Uterus (tissue), 4 donors: ENCODE results near the gene EPS8L3. TPM values are rescaled to one million over a fixed set of nuclear protein-coding genes. Genes with fewer than 3 reads are reported as not detected.
A peak's percentile ranks its signal among the peaks of the same experiment; 100 is the strongest.

Source experiments
- DNase-seq, 2 donors: peaks; one replicate each; pipeline ENCODE4 v3.0.0-alpha.2; 2019 to 2020
- H3K27ac ChIP-seq, 2 donors: fragments of 200-600 bp; sonication (generic); 1 replicate in 1 of 2; 2 replicates in 1 of 2; pipeline ENCODE4 v1.5.1; 2016 to 2018
- H3K27me3 ChIP-seq, 2 donors: fragments of 200-600 bp; sonication (generic); one replicate each; pipeline ENCODE4 v1.5.1; 2018 to 2019; ENCODE audit warnings: control low read depth in 1 of 2
- H3K36me3 ChIP-seq, 2 donors: fragments of 200-600 bp; sonication (generic); one replicate each; pipeline ENCODE4 v1.5.1; 2019; ENCODE audit warnings: control low read depth in 1 of 2
- H3K4me1 ChIP-seq, 2 donors: fragments of 200-600 bp; sonication (generic); one replicate each; pipeline ENCODE4 v1.5.1; 2018 to 2019; ENCODE audit warnings: control low read depth in 1 of 2
- H3K4me3 ChIP-seq, 2 donors: fragments of 200-600 bp; sonication (generic); 1 replicate in 1 of 2; 2 replicates in 1 of 2; pipeline ENCODE4 v1.5.1; 2018 to 2019; ENCODE audit warnings: mild to moderate bottlenecking in 1 of 2
- H3K9me3 ChIP-seq, 2 donors: fragments of 200-600 bp; sonication (generic); one replicate each; pipeline ENCODE4 v1.5.1; 2019; ENCODE audit warnings: control low read depth in 1 of 2
- CTCF ChIP-seq, 4 experiments: fragments of 200-600 bp in 2 of 4; fragments of 450-650 bp in 2 of 4; sonication (generic) in 2 of 4; IDR thresholded peaks; one replicate each; pipeline ENCODE4 v1.5.1; 2016 to 2019; ENCODE audit warnings: antibody characterized with exemption in 4 of 4, mild to moderate bottlenecking in 2 of 4, moderate library complexity in 1 of 4
- POLR2A ChIP-seq, 2 donors: fragments of 450-650 bp; IDR thresholded peaks; one replicate each; pipeline ENCODE4 v1.6.1; 2016; ENCODE audit warnings: antibody characterized with exemption in 2 of 2, mild to moderate bottlenecking in 1 of 2, moderate library complexity in 1 of 2
- intact Hi-C: fragments of 100-400 bp; cut with DNase I; formaldehyde crosslinking; loops from one replicate; pipeline ENCODE4 v1.15.1; 2023; ENCODE audit warnings: low total_unique reads
- total RNA-seq, 4 donors: library from RNA; depleted of rRNA in 3 of 4; stranded (reverse); fragments of >200 nt in 3 of 4; gene quantifications; one replicate each; pipeline versions ENCODE4 v1.1.0 to v1.2.4, GENCODE V29; 2014 to 2023
- donor health status: DM: yes; HTN: yes; CAD: no.

Gene EPS8L3
- total RNA-seq, 4 donors from 2014 or later = 0.26 to 0.29 TPM; not detected in 2

- peak in 1 of 2 donors; percentile 20 for DNase-seq
- Histone ChIP-seq H3K36me3 (no peaks in the 10 kb centered on the region), H3K4me1 (peaks cover 0 to 2% of the 10 kb centered on the region in 2 donors), H3K27ac (no peak overlapping the region), H3K27me3 (no peaks in the 10 kb centered on the region), H3K4me3 (no peak overlapping the region), H3K9me3 (no peaks in the 10 kb centered on the region)
- TF ChIP-seq CTCF (IDR thresholded peaks at IDR 0.05) = no peak
- TF ChIP-seq POLR2A (IDR thresholded peaks at IDR 0.05) = no peak
- intact Hi-C loops = loop anchor here (5.0 kb wide), 1 partner anchor 191 kb away; no protein-coding TSS in a partner anchor
Observed at GRCh38 chr1:109786531-109787021, 22.9 kb upstream of the EPS8L3 start.

GRCh38 chr1:109786112-109786480 lies 22.4 kb upstream of the EPS8L3 start:
- TF ChIP-seq CTCF (IDR thresholded peaks at IDR 0.05) (no peak), POLR2A (IDR thresholded peaks at IDR 0.05) (no peak)
- no peaks in the 10 kb centered on the region for H3K9me3 ChIP-seq
- intact Hi-C loops = loop anchor here (5.0 kb wide), 1 partner anchor 191 kb away; no protein-coding TSS in a partner anchor
- no peak overlapping the region for H3K27ac ChIP-seq
- no peaks in the 10 kb centered on the region for H3K36me3 ChIP-seq
- no peak overlapping the region for H3K4me3 ChIP-seq
- peak in 1 of 2 donors; percentile 7 for DNase-seq
- H3K27me3 ChIP-seq = no peaks in the 10 kb centered on the region
- H3K4me1 ChIP-seq = no peaks in the 10 kb centered on the region

GRCh38 chr1:109785446-109786111 lies 21.9 kb upstream of the EPS8L3 start:
- Histone ChIP-seq H3K27me3 (no peaks in the 10 kb centered on the region), H3K36me3 (no peaks in the 10 kb centered on the region), H3K9me3 (no peaks in the 10 kb centered on the region), H3K4me1 (no peaks in the 10 kb centered on the region), H3K27ac (no peak overlapping the region), H3K4me3 (no peak overlapping the region)
- intact Hi-C loops = loop anchor here (5.0 kb wide), 1 partner anchor 192 kb away; no protein-coding TSS in a partner anchor
- TF ChIP-seq POLR2A (IDR thresholded peaks at IDR 0.05) (no peak), CTCF (IDR thresholded peaks at IDR 0.05) (no peak)
- DNase-seq = peak in 1 of 2 donors; percentile 2

- no peaks in the 10 kb centered on the region for H3K4me1 ChIP-seq
- no peaks in the 10 kb centered on the region for H3K36me3 ChIP-seq
- H3K9me3 ChIP-seq = no peaks in the 10 kb centered on the region
- DNase-seq = no peak
- intact Hi-C loops = loop anchor here (5.0 kb wide), 1 partner anchor 193 kb away; no protein-coding TSS in a partner anchor
- H3K4me3 ChIP-seq = no peak overlapping the region
- no peaks in the 10 kb centered on the region for H3K27me3 ChIP-seq
- no peak overlapping the region for H3K27ac ChIP-seq
- TF ChIP-seq CTCF (IDR thresholded peaks at IDR 0.05) = no peak
- TF ChIP-seq POLR2A (IDR thresholded peaks at IDR 0.05) = no peak
Observed at GRCh38 chr1:109784551-109785252, 21.0 kb upstream of the EPS8L3 start.

- Histone ChIP-seq H3K9me3 (no peaks in the 10 kb centered on the region), H3K27ac (peak overlapping the region; percentile 30 to 33), H3K27me3 (no peaks in the 10 kb centered on the region), H3K36me3 (no peaks in the 10 kb centered on the region), H3K4me1 (no peaks in the 10 kb centered on the region), H3K4me3 (no peak overlapping the region)
- intact Hi-C loops = no loop called here
- TF ChIP-seq CTCF (IDR thresholded peaks at IDR 0.05) (no peak), POLR2A (IDR thresholded peaks at IDR 0.05) (no peak)
- DNase-seq = no peak
Observed at GRCh38 chr1:109783436-109783835, 19.7 kb upstream of the EPS8L3 start.
